ENCODE data around the gene FAM124A. TPM values are rescaled to one million over a fixed set of nuclear protein-coding genes. Genes with fewer than 3 reads are reported as not detected.

The FAM124A gene
- total RNA-seq, 1 donor from 2014 or later, result 0.63 TPM

- no peak for DNase-seq (ENCODE audit: low read depth)
- no peak for TF ChIP-seq CTCF (conservative IDR thresholded peaks at IDR 0.05; ENCODE audit: low read depth, low read length)
- H3K4me3 ChIP-seq (ENCODE audit: low read depth, low read length), result no peak overlapping the region
Observed at GRCh38 chr13:51331354-51331861, 109.2 kb downstream of the FAM124A start.

GRCh38 chr13:51332566-51333361 lies 110.6 kb downstream of the FAM124A start:
- TF ChIP-seq CTCF (conservative IDR thresholded peaks at IDR 0.05; ENCODE audit: low read depth, low read length), result no peak
- DNase-seq (ENCODE audit: low read depth), result no peak
- H3K4me3 ChIP-seq (ENCODE audit: low read depth, low read length), result no peak overlapping the region

- DNase-seq (ENCODE audit: low read depth), result no peak
- TF ChIP-seq CTCF (conservative IDR thresholded peaks at IDR 0.05; ENCODE audit: low read depth, low read length), result no peak
- no peak overlapping the region for H3K4me3 ChIP-seq (ENCODE audit: low read depth, low read length)
Observed at GRCh38 chr13:51333421-51333820, 111.2 kb downstream of the FAM124A start.

- DNase-seq (ENCODE audit: low read depth), result no peak
- H3K4me3 ChIP-seq (ENCODE audit: low read depth, low read length), result no peak overlapping the region
- TF ChIP-seq CTCF (conservative IDR thresholded peaks at IDR 0.05; ENCODE audit: low read depth, low read length), result no peak
Observed at GRCh38 chr13:51333826-51334225, 111.6 kb downstream of the FAM124A start.

Other genes with a start within 250 kb of the FAM124A start
- not detected in 2 replicates for gene C13orf42, start 111.1 kb upstream of the FAM124A start, total RNA-seq
- 0.07 TPM in 1 of 2 replicates, not detected in the other for gene SERPINE3, start 117.3 kb downstream of the FAM124A start, total RNA-seq
- 22.6 and 30.2 TPM in 2 replicates for gene INTS6, start 230.6 kb downstream of the FAM124A start, total RNA-seq

Measured in epithelial cell of proximal tubule (primary cell).